Fibroblast of mammary gland (primary cell): ENCODE measurements around the gene PLEKHA1.

Experiments used
- DNase-seq: peaks from one replicate; pipeline ENCODE4 v3.0.0-alpha.2; 2010; ENCODE audit warnings: low read depth
- H3K4me3 ChIP-seq: 2 replicates; pipeline ENCODE4 v1.5.1; 2011; ENCODE audit warnings: low read depth, mild to moderate bottlenecking, low read length, moderate library complexity; ENCODE audit not compliant: control insufficient read depth
- CTCF ChIP-seq: conservative IDR thresholded peaks from 2 replicates; pipeline ENCODE4 v1.5.1; 2011; ENCODE audit warnings: low read depth, low read length, inconsistent platforms; ENCODE audit not compliant: control insufficient read depth, insufficient read depth

The PLEKHA1 gene

DNA sequence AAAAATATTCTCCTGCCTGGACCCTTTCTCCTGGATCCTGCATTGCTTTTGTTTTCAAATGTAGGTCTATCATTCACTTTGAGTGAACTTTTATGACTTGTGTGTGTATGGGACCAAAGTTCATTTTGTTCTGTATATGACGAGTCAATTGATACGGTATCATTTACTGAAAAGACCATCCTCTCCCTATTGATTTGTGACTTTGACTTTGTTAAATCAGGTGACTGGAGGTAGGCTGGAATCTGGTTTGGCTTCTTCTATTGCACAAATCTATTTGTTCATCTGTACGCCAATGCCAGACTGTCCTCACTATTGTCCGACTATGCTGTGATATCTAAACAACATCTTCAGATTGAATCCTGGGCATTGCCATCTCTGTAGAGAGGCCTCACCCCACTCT, 74.6 kb downstream of the PLEKHA1 start:
- no peak overlapping the region for H3K4me3 ChIP-seq
- no peak for TF ChIP-seq CTCF
- no peak for DNase-seq

DNA sequence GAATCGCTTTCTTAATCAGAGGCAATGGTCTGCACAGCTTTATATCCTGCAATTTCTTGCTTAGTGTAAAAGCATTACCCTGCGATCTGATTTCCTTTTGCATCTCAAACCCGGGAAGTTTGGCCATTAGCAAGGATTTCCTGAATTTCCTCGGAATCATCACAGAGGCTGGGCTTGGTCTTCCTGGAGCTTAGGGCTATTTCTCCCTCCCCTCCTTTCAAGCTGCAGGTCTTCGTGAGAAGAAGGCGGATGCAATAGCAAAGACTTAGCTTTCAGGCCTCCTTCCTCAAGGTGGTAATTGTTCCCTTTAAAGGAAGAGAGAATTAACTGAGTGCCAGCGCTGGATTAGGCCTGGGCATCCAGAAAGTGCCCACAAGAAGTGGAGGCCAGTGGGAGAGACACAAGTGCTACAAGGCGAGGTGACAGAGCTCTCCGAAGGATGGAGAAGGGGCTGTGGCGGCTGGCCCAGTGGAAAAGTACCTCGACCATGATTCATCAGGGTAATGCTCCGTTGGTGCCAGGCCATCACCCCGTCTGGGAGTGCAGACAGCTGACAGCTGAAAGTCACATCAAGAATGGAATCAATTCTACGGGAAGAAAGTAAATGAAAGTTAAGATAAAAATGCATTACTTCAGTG, 76.0 kb downstream of the PLEKHA1 start:
- H3K4me3 ChIP-seq, result no peak overlapping the region
- TF ChIP-seq CTCF, result no peak
- no peak for DNase-seq

DNA sequence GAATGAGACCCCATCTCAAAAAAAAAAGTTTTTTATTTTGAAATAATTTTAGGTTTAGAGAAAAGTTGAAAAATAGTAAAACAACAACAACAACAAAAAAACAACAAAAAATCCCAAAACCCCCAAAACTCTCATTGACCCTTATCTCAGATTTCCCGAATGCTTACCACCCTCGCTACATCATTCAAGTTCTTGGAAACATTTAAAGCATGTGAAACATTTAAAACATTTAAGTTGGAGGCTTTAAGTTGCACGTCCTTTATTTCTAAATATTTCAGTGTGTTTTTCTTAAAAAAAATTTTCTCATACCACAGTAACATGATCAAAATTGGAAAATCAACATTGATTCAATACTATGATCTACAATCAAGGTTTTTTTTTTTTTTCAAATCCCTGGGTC, 79.6 kb downstream of the PLEKHA1 start:
- TF ChIP-seq CTCF, result no peak
- DNase-seq, result no peak
- H3K4me3 ChIP-seq, result no peak overlapping the region

GRCh38 chr10:122454603-122455080, 80.1 kb downstream of the PLEKHA1 start, which contains the start of gene ARMS2:
Gene ARMS2 (plus strand): TSS chr10:122454653. CDS start chr10:122454728, 75 bp downstream.
- no peak for TF ChIP-seq CTCF
- H3K4me3 ChIP-seq, result no peak within 1 kb of the TSS
- DNase-seq, result no peak

- DNase-seq, result no peak
- TF ChIP-seq CTCF, result no peak
These were observed 81.0 kb downstream of the PLEKHA1 start for GRCh38 chr10:122455376-122456079.

GRCh38 chr10:122457934-122458333, 83.4 kb downstream of the PLEKHA1 start:
- no peak for TF ChIP-seq CTCF
- no peak overlapping the region for H3K4me3 ChIP-seq
- DNase-seq, result no peak

More at GRCh38 chr10:122455376-122456079, 81.0 kb downstream of the PLEKHA1 start:
- H3K4me3 ChIP-seq, result no peak overlapping the region
